GM18511 (cell line): Measurements from ENCODE around the gene ACSF2.
"Not testable (repeated sequence)": the region's sequence is repeated elsewhere in the genome, so short reads cannot be mapped to it uniquely, and the experiment has no call there.

Experiments
- ATAC-seq: cut with Tn5 transposase; IDR thresholded peaks from one replicate; pipeline ENCODE4 v1.9.1; 2021; ENCODE audit warnings: mild to moderate bottlenecking, moderate library complexity; ENCODE audit not compliant: unreplicated experiment

Gene ACSF2

DNA sequence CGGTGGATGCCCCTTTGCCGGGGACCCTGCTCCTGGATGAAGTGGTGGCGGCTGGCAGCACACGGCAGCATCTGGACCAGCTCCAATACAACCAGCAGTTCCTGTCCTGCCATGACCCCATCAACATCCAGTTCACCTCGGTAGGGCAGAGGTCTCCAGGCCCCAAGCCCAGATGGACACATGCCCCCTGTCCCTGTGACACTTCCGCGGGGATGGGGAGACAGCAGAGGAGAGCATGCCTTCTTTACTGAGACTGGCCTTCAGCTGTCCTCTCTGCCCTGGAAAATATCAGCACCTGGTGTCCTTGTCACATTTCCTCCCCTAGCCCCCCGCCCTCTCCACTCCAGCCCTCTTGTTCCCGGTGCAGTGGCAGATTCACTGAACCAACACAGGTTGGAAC lies 36.4 kb downstream of the ACSF2 start:
- no peak for ATAC-seq

DNA sequence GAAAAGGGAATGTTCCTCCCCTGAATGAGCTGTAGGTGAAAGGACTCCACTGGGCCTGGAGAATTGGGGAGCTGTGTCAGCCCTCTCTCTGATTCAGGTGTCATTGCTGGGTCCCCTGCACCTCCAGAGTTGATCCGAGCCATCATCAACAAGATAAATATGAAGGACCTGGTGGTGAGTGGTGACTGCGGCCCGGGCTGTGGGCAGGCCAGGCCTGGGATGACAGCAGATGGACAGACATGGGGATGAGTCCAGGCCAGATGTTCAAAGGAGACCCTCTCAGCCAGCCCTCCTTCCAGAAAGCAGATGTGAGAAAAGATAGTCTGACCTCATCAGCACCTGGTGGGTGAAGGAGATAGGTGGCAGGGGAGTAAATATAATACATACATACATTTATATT lies 38.1 kb downstream of the ACSF2 start:
- ATAC-seq: no peak

DNA sequence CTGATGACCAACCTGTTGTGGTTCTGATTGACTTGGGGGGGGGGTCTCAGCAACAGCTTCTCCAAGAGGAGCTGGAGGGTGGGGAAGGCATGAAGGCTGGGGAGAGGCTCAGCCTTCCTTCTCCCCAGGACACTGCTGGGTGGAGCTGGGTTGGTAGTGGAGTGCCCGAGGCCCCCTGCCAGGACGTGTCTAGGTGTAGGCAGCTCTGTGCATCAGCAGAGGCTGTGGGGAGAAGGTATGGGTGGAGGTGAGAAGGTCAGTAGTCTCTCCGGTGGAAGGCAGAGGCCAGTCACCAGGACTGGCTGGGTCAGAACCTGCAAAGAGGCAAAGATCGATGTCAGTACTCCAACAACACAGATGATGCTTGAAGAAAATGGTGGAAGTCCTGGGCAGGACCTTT lies 38.7 kb downstream of the ACSF2 start:
- no peak for ATAC-seq

DNA sequence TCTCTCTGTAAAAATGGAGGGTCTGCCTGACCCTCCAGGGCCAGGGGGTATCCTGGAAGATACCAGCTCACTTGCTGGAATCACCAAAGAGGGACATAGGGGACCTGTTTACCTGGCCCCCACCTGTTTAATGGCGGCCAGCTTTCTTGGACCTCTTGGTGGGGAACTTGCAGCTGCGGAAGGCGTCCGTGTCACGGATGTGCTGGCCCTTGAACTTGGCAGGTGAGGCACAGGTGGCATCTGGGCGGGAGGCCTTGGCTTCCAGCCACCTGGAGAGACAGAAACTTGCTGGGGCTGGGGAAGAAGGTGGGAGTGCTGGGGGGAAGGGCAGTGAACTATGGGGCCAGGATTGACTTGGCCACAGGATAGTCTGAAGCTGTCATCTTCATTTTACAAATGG lies 39.2 kb downstream of the ACSF2 start:
- no peak for ATAC-seq

DNA sequence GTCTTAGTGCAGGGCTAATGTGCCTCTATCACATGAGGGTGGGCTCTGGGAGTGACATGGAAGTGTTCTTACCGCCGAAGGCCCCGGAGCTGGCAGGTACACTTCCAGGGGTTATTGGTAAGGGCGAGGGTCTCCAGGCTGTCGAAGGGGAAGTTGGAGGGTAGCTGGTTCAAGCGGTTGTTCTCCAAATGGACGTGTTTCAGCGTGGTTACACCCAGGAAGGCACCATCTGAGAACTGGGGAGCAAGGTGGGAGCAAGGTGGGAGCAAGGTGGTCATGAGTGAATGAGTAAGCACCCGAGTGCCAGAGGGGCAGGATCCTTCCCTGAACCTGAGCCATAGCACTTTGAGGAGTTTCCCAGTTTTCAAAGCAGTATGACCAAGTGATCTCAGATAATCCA lies 39.6 kb downstream of the ACSF2 start:
- no peak for ATAC-seq

DNA sequence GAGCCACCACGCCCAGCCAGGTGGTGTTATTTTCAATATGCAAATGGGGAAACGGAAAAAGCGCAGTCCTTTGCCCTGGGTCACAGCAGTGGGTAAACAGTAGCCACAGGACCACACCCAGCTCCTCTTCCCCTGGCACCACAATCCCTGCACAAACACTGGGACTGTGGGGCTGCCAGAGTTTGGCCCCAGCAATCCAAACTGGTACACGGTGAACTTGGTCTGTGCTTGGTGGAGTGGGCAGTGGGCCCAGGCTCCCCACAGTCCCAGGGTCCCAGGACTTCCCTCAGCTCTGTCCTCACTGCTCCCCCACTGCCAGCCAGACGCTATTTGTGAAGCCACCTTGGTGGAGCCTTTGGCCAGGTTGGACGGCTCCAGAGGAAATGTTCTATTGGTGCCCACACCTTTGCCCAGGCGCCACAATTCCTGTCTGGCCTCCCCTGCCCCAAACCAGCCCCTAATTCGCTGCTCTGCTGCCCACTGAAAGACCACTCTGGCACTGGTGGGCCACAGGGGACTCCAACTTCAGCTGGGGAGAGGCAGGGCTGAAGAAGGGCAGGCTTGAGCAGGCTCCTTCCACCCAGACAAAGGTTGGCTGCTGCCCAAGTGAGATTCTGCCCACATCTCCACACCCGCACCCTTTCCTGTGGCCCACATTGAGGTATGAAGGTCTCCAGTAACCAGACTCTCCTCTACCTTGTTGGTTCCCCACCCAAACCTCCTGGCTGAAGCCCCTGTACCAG lies 40.5 kb downstream of the ACSF2 start:
- no peak for ATAC-seq

DNA sequence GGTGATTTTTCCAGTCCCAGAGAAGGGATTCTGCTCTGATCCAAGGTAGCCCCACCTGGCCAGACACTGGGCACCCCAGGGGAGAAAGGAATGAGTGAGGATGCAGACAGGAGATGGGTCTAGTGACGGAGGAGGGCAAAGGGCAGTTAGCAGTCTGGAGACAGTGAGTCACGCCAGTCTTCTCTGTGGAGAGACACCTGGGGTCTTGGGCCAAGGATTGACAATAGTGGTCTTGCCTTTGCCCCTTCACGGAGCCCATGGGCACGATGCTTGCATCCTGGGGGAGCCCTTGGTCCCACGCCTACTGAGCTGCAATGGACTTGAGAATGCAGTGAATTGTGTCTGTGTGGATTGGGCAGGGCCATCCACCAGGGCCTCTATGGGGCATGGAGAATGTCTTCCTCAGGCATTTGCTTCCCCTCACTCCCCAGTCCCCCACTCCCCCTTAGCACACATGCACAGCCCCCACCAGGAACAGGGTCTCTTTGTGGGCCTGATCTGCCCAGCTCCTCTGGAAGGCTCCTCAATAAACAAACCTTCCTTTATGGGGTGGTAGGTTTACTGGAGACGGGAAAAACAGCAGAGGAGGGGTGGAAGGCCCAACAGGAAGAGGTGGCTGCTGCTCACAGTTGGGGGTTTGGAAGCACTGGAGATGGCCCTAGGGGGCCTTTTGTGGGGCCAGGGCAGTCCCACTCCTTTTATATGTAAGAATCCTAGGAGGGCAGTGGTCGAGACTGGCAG lies 41.3 kb downstream of the ACSF2 start:
- ATAC-seq: no peak

DNA sequence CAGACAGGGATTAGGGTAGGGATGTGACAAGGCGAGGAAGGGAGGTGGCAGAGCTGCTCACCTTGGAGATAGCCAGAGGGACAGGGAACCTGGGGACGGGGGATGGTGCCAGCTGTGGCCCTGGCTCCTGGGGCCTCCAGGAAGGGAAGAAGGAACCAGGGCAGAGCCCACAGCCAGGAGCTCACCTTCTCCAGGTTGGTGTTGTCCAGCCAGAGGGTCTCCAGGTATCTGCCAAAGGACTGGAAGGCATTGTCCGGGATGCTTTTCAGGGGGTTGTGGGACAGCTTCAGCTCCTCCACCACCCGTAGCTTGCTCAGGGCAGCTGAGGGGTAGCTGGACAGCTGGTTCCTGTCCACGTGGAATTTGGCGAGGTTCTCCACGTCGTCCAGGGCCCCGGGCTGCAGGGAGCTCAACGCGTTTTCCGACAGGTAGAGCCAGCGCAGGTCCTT lies 41.9 kb downstream of the ACSF2 start:
- no peak for ATAC-seq

DNA sequence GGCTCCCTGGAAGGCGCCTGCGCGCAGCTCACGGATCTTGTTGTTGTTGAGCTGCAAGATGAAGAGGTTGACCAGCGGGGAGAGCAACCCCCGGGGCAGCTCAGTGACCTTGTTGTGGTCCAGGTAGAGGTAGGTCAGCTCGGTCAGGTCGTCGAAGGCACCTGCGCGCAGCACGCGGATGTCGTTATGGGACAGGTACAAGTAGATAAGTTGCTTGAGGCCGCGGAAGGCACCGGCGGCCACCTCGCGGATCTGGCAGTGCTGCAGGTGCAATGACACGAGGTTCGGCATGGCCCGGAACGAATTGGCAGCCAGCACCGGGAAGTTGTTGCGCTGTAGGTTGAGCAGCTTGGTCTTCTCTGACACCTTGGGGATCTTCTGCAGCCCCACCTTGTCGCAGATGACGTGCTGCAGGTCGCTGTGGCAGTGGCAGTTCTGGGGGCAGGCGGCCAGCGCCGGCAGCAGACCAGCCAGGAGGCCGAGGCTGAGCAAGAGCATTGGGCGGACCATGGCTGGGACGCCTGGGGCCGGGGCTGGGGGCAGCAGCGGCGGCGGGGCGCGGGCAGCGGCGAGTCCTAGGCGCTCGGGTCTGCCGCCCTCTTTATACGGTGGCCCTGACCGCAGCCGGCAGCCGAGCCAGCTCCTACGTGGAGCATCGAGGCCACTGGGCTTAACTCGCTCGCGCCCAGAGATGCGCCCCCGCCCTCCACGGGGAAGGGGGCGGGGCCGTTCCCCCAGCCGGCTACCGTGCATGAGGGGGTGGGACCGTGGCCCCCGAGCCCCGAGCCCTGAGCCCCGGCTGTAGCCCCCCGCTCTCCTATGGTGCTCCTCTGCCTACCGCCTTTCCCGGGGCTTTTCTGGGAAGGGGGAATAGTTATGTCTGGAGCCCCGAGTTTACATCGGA lies 42.5 kb downstream of the ACSF2 start, which contains the start of gene CHAD:
TSS of gene CHAD (minus strand) at position 577 of the 904 bp plus-strand sequence. CDS start at position 510, 67 bp downstream.
- no peak for ATAC-seq

DNA sequence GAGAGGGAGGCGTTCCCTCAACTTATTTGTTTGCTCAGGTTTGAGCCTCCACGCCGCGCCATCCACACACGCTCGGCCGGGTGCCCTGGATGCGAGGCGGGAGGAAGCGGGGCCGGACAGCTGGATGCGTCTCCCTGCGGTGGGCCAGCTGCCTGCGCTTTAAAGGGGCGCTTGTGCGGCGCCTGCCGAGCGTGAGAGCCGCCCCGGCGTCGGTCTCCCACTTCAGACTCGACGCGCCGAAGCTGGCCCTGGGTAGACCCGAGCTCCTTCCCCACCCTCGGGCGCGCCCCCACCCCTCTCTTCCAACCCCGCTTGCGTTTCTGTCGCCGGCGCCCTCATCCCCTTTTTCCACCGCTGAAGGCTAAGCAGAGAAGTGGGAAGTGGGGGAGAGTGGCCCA lies 43.2 kb downstream of the ACSF2 start:
- ATAC-seq: no peak

DNA sequence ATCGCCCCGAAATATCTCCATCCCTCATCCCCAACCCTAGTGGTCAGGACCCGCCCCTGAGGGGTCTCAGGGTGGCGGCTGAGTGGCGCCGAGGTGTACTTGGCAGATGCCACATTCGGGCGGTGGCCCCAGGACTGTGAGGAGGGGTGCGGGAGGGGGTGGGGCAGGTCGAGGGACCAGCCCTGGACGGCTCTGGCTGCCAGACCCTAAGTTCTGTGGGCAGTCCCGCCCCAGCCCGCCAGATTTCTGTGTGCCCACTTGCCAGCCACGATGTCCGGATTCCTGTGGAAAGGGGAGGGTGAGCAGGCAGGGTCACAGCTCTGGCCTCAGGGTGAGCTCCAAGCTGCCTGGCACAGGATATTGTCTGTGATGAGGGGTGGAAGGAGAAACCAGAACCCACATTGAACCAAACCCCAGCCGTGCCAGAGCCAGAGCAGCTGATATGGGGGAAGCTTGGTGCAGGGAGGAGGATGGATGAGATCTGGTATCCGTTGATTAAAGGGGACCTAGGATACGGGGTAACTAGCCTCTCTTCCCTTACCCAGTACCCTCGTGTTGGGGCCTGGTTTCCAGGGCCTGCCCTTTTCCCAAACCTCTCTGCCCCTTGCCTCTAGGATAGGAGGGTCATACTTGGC lies 43.8 kb downstream of the ACSF2 start:
- ATAC-seq: no peak

DNA sequence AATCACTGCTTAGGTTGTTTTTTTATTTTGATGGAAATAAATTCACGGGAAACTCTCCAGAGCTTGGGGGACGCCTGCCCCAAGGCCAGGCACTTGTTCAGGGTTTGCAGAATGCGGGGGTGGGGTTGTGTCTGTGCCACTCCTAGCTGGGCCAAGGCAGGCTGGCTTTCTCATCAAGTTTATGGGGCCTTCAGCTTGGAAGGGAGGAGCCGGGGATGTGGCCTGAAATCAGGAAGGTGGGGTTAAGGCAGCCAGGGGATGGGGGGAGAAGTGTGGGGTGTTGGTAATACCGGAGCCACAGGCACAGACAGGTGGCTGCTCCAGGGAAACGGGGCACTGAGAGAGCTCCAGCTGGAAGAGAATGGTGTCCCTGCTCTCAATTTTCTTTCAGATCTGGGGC lies 44.4 kb downstream of the ACSF2 start:
- ATAC-seq: no peak

DNA sequence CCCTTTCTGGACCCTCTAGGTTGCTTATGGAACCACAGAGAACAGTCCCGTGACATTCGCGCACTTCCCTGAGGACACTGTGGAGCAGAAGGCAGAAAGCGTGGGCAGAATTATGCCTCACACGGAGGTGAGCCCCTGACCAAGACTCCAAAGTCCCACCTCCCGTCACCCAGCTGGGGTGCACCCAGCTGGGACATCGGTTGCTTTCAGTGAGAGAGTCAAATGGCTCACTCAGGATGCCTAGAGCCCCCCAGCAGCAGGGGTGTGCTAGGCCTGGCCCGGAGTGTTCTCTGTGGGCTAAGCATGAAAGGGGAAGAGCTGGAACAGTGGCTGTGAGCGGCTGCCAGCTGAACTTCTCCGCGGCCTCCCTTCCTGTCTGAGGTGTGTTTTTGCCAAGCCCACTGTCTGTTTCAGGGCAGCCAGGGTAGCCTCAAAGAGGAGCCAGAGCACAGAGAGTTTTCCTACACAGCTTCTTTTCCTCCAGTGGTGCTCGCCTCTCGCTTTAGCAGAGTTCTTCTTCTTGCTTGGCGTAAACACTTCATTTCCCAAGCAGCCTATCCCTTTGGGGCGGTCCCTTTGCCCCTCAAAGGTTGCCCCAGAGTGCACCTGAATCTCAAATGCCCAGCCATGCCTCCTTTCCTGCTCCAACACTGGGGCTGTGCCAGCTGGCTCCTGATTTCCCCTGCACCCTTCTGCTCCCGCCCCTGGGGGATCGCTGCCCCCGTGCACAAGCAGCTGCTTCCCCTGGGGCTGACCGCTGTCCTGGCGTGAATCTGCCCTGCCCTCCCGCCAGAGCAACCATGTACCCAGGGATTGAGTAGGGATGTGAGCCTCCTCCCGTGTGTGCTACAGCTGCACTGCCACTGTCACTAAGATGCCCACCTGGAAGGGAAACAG lies 45.2 kb downstream of the ACSF2 start:
- no peak for ATAC-seq

DNA sequence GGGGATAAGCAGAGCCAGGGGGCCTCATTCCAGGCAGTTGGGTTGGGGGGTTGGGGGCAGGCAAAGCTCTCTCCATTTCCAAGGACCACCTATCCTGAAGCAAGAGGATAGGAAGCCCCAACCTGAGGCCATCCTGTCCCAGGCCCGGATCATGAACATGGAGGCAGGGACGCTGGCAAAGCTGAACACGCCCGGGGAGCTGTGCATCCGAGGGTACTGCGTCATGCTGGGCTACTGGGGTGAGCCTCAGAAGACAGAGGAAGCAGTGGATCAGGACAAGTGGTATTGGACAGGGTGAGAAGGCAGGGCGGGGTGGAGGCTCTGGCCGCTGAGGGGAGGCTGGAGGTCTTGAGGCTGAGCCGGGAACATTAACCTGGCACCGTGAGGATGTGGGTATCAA lies 46.3 kb downstream of the ACSF2 start:
- ATAC-seq: no peak

DNA sequence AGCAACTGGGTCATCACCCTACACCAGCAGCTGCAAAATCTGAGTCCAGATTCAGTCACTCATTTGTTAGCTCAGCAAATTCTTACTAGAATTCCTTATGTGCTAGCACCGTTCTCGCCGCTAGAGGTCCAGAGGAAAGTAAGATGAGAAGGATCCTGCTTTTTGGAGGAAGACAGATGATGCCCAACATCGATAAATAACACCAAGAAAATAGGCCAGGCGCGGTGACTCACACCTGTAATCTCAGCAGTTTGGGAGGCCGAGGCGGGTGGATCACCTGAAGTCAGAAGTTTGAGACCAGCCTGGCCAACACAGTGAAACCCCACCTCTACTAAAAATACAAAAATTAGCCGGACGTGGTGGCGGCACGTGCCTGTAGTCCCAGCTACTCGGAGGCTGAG lies 46.7 kb downstream of the ACSF2 start:
- not testable (repeated sequence) for ATAC-seq

DNA sequence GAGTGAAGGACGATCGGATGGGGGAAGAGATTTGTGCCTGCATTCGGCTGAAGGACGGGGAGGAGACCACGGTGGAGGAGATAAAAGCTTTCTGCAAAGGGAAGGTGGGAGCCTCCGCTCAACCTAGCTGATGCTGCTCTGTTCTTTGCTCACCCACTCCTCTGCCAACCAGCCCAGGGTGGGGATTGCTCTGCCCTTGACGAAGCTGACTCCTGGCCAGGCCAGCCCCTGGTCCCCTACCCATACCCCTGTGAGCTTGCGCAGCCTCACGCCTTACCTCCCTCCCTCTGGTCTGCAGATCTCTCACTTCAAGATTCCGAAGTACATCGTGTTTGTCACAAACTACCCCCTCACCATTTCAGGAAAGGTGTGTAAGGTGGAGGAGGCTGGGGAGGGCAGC lies 47.9 kb downstream of the ACSF2 start:
- ATAC-seq: no peak

DNA sequence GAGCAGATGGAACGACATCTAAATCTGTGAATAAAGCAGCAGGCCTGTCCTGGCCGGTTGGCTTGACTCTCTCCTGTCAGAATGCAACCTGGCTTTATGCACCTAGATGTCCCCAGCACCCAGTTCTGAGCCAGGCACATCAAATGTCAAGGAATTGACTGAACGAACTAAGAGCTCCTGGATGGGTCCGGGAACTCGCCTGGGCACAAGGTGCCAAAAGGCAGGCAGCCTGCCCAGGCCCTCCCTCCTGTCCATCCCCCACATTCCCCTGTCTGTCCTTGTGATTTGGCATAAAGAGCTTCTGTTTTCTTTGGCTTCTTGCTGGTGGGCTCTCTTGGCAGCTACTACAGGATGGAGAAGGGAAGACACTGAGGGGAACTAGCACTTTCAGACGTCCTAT lies 48.5 kb downstream of the ACSF2 start:
- ATAC-seq: no peak

DNA sequence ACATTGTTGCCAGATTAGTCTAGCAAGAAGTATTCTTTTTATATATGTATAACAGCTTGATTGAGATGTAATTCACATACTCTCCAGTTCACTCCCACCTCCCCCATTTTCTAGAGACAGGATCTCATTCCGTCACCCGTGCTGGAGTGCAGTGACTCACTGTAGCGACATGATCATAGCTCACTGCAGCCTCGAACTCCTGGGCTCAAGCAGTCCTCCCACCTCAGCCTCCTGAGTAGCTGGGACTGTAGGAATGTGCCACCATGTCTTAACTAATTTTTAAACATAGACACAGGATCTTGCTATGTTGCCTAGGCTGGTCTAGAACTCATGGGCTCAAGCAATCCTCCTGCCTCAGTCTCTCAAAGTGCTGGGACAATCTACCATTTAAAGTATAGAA lies 49.3 kb downstream of the ACSF2 start:
- no peak for ATAC-seq

DNA sequence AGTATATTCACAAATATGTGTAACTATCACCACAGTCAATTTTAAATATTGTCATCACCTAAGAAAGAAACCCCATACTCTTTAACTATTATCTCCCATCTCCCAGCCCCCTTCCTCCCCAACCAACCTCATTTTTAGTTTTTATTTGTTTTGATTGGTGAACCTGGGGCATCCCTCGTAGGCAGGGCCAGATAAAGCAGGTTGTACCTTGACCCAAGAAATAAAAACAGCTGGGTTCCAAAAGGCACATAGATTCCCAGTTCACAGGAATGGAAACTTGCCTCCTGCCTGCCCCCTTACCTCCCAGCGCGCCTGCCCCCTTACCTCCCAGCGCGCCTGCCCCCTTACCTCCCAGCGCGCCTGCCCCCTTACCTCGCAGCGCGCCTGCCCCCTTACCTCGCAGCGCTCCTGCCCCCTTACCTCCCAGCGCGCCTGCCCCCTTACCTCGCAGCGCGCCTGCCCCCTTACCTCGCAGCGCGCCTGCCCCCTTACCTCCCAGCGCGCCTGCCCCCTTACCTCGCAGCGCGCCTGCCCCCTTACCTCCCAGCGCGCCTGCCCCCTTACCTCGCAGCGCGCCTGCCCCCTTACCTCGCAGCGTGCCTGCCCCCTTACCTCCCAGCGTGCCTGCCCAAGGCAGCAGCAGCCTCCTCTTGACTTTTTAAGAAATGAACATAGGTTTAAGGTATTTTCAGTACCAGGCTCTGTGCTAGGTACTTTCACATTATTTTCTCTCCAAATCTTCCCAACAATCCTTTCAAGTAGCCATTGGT lies 49.9 kb downstream of the ACSF2 start:
- not testable (repeated sequence) for ATAC-seq
